HG02840 (cell line): Measurements from ENCODE around the gene TINAGL1.
"Not testable (repeated sequence)": the region's sequence is repeated elsewhere in the genome, so short reads cannot be mapped to it uniquely, and the experiment has no call there.

Experiments used
- ATAC-seq: cut with Tn5 transposase; IDR thresholded peaks from one replicate; pipeline ENCODE4 v1.9.1; 2021; ENCODE audit warnings: mild to moderate bottlenecking, moderate library complexity, moderate number of reproducible peaks; ENCODE audit not compliant: unreplicated experiment, low FRiP score

Gene TINAGL1

DNA sequence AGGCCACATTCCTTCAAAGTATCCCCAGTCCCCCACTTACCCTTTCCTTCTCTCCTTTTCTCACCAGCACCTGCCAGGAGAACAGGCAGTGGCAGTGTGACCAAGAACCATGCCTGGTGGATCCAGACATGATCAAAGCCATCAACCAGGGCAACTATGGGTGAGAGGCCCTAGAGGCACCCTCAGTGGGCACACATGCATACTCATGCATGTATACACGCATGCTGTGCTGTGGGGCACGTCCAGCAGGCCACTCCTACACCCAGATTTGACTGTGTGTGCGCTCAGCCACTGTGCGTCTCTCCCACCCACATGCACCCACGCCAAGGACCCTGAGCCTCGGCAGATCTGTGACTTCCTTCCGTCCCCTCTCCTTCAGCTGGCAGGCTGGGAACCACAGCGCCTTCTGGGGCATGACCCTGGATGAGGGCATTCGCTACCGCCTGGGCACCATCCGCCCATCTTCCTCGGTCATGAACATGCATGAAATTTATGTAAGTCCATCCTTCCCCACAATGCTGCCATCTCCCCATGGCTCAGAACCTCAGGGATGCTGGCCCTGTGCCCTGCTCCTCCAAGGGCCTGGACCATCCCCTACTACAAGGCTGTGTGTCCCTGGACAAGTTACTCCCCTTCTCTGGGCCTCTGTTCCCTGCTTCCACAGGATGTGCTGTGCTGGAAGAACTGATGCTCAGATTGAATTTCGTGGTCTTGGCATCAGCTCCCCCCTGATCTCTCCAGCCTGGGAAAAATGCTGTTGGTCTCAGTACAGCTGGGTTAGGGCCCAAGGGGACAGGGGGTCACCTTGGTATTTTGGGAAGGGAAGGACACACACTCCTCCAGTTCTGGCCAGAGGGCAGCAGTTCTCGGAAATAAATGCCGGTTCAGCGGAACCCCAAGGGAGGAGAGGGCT is 7.0 kb downstream of the TINAGL1 start:
- ATAC-seq: no peak

DNA sequence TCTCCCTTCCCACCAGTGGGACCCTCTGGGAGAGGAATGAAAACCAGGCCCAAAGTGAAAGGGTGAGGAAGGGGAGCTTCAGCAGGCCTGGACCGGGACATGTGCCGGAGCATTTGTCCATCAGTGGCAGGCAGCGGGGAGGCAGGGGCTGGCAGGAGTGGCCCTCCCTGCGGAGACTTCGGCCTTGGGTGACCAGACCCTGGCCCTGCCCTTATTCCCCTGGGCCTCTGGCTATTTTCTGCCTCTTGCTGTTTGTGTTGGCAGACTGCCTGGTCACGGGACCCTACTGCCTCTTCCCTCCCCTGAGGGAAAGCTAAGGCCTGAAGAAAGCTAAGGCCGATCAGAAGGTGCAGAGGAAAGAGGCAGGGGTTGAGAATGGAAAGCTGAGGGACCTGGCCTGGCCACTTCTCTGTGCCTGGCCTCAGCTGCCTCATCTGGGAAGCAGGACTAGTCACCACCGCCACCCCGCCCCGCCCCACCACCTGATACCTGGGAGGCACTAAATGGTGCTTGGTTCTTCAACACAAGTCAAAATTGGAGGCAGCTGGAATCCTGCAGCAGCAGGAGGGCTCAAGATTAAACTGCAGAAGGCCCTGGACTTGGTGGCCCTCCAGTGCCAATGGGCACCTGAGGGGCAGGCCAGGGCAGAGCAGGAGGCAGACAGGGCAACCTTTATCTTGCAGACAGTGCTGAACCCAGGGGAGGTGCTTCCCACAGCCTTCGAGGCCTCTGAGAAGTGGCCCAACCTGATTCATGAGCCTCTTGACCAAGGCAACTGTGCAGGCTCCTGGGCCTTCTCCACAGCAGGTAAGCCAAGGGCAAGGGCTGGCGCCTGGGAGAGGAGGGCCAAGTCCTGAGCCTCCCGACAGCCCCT is 7.9 kb downstream of the TINAGL1 start:
- ATAC-seq: no peak

DNA sequence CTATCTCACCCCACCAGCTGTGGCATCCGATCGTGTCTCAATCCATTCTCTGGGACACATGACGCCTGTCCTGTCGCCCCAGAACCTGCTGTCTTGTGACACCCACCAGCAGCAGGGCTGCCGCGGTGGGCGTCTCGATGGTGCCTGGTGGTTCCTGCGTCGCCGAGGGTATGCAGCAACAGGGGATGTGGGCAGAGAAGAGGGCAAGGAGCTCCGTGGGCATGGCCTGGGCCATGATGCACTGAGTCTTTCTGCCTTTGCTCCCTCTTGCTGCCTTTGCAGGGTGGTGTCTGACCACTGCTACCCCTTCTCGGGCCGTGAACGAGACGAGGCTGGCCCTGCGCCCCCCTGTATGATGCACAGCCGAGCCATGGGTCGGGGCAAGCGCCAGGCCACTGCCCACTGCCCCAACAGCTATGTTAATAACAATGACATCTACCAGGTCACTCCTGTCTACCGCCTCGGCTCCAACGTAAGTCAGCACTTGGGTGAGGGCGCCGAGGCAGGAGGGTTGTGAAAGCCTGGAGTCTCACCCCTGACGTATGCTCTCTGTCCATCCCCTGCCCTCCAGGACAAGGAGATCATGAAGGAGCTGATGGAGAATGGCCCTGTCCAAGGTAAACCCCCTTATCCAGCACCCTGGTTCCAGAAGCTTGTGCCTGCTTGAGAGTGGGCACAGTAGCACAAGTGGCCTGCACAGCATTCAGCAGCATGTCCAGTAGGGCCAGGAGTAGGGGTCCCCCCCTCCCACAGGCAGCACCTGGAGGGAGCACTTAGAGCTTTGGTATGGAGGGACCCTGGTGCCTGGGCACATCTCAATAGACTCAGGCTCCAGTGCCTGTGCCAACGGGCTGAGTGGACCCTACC is 8.8 kb downstream of the TINAGL1 start:
- ATAC-seq: no peak

DNA sequence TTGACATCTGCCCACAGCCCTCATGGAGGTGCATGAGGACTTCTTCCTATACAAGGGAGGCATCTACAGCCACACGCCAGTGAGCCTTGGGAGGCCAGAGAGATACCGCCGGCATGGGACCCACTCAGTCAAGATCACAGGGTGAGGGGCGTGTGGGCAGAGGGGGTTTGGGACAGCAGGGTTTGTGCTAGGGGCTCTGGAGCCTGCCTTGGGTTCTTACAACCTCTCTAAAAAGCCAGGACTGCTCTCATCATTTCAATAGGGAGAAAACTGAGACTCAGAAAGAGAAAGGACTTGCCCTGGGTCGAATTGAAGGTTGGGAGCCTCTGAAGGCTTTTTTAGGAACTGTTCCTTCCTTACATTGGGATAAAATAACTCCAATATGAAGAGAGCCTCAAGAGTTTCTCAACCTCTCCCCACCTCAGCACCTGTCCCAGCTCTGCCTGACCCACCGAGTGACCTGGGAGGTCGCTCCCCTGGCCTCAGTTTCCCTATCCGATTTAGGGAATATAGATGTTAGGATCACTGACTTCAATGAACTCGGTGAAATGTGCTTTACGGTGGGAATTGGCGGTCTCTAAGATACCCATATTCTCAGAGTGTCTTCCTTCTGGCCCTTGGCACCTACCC is 9.5 kb downstream of the TINAGL1 start:
- no peak for ATAC-seq

DNA sequence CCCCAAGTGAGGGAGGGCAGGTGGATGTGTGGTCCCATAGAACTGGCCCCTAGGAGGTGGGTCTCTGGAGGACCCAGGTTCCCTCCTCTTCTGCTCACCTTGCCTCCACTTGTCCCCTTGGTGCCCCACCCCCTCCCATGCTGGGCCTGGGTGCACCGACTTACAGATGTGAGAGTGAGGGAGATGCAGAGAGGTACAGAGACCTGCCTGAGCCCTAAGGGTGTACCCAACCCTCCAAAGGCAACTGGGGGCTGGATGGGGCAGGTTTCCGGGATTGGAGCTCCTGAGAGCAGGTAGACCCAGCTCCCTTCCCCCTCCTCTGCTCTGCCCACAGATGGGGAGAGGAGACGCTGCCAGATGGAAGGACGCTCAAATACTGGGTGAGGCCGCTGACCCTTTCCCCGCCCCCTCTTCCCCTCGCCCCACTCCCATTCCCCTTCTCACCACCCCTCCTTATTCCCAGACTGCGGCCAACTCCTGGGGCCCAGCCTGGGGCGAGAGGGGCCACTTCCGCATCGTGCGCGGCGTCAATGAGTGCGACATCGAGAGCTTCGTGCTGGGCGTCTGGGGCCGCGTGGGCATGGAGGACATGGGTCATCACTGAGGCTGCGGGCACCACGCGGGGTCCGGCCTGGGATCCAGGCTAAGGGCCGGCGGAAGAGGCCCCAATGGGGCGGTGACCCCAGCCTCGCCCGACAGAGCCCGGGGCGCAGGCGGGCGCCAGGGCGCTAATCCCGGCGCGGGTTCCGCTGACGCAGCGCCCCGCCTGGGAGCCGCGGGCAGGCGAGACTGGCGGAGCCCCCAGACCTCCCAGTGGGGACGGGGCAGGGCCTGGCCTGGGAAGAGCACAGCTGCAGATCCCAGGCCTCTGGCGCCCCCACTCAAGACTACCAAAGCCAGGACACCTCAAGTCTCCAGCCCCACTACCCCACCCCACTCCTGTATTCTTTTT is 10.3 kb downstream of the TINAGL1 start:
- ATAC-seq: no peak

DNA sequence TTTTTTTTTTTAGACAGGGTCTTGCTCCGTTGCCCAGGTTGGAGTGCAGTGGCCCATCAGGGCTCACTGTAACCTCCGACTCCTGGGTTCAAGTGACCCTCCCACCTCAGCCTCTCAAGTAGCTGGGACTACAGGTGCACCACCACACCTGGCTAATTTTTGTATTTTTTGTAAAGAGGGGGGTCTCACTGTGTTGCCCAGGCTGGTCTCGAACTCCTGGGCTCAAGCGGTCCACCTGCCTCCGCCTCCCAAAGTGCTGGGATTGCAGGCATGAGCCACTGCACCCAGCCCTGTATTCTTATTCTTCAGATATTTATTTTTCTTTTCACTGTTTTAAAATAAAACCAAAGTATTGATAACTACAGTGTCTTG is 11.0 kb downstream of the TINAGL1 start:
- ATAC-seq: not testable (repeated sequence)

DNA sequence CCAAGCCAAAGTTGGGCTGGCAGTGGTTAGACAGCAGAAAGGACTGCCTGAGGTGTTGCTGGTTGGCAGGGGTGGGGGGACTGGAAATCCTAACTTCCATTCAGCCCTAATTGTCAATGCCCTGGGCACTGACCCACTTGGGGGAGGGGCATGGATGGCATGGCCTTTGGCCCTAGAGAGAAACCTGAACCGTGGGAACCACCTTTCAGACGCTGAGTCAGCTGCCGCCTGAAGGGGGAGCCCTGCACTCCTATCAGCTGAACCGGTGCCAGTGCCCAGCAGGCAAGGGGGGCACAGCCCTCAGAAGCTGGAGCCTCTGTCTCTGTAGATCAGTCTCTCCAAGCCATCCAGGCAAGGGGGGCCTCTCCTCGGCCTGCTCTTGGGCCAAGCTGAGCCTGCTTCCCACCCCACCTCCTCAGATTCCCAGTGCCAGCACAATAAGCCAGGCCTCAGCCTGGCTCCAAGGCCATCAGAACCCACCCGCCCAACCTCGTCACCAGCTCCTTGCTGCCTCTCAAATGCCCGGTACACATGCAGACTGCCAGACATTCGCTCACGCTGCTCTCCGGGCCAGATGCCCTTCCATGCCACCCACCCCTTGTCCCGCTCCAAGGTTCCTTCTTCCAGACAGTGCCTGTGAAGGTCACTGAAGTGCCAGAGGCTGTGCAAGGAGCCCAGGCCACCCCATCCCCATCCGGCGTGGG is 11.6 kb downstream of the TINAGL1 start:
- no peak for ATAC-seq

DNA sequence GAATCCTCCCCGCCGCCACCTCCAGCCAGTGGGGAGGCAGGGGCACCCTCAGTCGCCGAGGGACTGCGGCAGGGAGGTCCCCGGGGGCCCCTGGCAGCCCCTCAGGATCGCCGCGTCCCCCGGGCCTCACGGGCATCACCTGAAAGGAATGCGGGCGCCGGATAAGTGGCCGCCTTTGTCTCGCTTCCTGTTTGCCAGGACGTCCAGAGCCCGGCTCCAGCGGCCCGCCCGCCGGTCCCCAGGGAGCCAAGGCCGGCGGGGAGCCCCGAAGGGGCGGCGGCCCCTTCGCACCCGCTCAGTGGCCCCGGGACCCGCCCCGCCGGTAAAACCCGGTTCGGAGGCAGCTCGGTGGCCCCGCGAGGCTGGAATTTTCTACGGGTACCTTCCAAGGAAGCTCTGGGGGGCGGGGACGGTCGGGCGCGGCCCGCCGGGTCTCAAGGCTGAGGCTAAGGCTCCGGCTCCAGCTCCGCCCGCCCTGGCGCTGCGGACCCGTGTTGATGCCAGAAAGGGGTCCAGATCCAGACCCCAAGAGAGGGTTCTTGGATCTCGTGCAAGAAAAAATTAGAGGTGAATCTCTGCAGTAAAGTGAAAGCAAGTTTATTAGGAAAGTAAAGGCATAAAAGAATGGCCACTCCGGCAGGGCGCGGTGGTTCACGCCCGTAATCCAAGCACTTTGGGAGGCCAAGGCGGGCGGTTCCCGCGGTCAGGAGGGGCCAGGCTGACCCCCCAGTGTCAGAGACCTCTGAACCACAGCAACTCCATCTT is 12.6 kb downstream of the TINAGL1 start:
- ATAC-seq: no peak

DNA sequence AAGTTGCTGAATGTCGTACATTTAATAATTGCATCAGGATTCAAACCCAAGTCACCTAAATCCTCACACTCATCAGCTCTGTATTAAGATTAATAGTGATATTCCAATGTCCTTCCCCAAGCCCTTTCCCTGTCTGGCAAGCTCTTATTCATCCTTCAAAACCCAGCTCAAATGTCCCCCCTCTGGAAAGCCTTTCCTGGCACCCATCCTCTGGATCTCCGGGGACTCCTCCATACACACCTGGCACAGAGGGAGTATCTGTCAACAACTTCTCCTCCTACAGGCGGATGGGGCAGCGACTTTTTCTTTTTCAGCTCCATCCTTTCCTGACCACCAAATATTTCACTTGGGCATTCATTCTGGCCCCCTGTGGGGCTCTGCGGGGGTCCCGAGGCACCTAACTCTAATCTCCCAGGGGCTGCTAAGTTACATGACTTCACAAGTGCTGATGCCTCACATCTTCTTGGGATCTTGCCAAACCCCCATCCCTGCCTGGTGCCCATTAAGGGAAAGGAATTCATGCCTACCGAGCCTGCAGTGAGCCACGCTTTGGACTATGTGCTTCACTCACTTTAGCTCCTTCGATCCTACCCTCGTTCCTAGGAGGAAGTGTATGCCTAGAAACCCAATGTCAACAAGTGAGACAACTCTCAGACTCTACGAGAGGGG is 15.2 kb downstream of the TINAGL1 start:
- ATAC-seq: no peak

DNA sequence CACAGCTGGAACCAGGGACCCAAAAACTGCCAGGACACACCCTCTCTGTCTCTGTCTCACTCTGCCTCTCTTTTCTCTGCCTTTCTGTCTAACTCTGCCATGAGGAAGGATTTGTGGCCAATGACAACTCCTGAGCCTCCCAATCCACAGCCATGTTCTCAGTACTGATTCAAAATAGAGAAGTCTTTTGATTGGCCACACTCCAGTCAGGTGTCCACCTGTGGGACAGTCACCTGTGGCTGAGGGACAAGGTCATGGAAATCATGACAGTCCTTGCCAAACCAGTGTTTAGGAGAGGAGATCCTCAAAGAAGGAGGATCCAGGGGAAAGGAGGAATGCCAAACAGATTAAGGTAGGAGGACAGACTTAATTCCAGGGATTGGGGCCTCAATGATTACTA is 15.8 kb downstream of the TINAGL1 start:
- ATAC-seq: no peak

DNA sequence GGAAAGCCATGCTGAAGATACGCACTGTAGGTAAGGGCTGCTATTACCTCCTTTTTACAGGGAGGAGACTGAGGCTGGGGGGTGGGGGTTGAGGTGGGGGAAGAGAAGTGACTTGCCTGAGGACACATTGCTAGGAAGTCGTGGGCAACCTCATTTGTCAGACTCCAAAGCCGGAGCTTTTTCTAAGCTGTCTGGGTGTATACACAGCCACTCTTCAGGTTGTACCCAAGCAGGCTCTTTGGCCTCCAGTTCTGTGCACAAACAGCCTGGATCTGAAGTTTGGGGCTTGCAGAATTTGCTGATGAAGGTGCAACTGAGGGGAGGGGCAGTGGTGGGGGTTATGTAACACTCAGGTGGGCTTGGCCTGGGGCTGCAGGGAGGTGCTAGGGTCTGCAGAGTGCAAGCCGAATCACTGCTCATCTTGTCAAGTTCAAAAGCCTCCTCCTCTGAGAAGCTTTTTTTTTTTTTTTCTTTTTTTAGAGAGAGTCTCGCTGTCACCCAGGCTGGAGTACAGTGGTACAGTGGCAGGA is 16.9 kb downstream of the TINAGL1 start:
- no peak for ATAC-seq

DNA sequence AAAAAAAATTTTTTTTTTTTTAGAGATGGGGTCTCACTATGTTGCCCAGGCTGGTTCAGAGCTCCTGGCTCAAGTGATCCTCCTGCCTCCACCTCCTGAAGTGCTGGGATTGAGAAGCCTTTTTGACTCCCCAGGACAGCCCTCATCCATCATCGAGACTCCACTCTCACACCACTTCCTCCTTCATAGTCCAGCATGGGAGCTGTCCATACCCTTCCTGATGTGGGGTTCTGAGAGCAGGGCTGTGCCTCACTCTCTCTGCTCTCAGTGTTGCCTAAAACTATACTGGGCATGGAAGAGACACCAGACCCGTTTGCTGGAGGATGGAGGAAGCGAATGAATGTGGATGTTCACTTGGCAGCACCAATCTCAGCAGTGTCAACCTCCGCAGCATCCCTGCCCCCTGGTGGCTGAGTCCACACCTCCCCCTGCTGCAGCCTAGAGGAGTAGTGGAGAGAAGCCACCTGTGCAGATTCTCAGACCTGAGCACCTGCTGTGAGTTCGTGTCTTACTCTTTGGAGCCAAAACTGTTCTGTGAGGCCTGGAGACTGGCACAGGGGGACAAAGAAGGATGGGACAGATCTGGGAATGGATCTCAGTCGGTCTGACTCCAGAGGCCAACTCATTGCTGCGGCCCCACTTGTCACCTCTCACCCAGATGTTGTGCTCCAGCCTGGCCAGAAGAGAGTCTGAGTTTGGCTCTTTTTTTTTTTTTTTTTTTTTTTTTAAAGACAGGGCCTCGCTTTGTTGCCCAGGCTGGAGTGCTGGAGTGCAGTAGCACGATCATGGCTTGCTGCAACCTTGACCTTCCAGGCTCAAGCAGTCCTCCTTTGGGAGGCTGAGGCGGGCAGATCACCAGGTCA is 17.7 kb downstream of the TINAGL1 start:
- ATAC-seq: no peak

DNA sequence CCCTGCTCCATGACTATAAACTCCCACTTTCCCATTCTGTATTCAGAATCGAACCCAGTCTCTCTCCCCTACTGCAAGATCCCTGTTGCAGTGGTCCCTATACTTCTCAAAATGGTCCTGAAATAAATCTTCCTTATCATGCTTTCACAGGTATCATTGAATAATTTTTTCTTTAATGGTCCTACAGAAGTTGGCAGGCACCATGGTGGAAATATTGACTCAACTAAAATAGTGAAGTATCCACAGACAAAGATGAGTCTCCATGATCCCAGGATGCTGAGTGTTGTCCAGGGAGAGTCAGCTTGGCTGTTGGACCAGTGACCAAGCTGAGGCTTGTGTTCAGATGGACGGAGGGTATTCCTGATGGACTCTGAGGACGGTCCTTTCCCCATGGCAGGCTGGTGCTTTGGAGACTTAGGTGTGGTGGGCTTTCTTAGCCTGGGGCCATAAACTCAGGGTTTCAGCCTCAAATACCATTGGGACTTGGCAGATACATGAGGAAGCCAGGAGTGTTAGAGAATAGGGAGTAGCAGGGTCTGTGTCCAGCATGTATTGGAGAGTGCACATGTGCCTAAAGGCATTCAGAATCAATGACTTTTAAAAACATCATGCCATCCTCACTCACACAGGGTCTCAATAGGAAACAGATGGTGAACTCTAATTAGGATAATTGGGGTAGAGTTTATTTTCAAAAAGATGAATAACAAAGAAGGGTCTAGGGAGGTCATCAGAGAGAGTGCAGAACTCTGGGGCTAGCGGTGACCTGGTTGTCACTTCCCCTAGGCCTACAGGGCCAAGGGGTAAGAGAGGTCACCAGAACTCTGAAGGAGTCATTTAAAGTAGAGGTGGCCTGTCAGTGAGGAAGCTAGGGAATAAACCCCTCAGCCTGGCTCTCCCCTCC is 19.8 kb downstream of the TINAGL1 start:
- no peak for ATAC-seq

DNA sequence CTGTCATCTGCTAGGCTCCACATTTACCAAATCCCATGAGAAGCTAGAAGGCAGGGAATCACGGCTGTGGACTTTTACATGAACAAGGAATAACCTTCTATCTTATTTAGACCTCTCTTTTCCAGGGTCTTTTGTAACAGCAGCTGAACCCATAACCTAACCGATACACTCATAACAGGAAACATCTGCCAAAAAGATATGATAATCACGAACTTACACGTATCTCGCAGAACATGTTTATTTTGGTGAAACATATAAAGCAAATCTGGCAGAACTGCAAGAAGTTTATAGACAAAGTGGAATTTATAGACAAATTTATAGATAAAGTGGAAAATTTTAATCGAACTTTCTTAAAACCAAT is 20.4 kb downstream of the TINAGL1 start:
- no peak for ATAC-seq

DNA sequence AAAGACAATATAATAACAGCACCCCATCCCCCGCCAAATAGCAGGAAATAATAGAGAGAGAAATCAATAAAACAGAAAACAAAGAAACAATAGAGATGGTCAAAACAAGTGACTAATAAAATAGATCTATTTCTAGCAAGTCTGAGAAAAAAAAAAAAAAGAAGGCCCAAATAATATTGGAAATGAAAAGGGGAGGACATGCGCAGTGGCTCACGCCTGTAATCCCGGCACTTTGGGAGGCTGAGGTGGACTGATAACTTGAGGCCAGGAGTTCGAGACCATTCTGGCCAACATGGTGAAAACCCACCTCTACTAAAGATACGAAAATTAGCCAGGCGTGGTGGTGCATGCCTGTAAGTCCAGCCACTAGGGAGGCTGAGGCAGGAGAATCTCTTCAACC is 22.7 kb downstream of the TINAGL1 start:
- ATAC-seq: no peak
